Uterus (tissue), 2 donors: ENCODE measurements around the gene GALNT2.

Source experiments
- POLR2A ChIP-seq, 2 donors: fragments of 450-650 bp; IDR thresholded peaks; one replicate each; pipeline ENCODE4 v1.6.1; 2016; ENCODE audit warnings: antibody characterized with exemption in 2 of 2, mild to moderate bottlenecking in 1 of 2, moderate library complexity in 1 of 2
- TF ChIP-seq, protein P1 (sequence below), 4 experiments: fragments of 200-600 bp in 2 of 4; fragments of 450-650 bp in 2 of 4; sonication (generic) in 2 of 4; IDR thresholded peaks; one replicate each; pipeline ENCODE4 v1.5.1; 2016 to 2019; ENCODE audit warnings: antibody characterized with exemption in 4 of 4, mild to moderate bottlenecking in 2 of 4, moderate library complexity in 1 of 4

DNA sequence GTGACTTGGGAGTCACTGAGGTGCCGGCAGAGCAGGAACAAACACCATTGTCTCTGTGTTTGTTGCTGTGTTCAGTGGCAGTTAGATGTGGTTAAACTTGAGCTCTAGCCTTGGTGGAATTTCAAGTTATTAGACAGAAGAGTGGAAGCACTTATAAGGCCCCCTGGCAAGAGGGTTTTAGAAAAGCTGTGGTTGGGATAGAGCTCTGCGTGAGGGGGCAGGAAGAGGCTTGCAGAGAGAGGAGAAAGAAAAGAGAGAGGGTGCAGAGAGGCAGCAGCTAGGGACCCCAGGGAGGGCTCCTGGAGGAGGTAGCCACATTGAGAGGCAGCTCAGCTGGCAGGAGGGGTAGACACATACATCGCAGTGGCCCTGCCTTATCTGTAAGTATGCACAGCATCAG lies 128.2 kb downstream of the GALNT2 start:
- TF ChIP-seq POLR2A (IDR thresholded peaks at IDR 0.05) = no peak
- TF ChIP-seq, protein P1, sequence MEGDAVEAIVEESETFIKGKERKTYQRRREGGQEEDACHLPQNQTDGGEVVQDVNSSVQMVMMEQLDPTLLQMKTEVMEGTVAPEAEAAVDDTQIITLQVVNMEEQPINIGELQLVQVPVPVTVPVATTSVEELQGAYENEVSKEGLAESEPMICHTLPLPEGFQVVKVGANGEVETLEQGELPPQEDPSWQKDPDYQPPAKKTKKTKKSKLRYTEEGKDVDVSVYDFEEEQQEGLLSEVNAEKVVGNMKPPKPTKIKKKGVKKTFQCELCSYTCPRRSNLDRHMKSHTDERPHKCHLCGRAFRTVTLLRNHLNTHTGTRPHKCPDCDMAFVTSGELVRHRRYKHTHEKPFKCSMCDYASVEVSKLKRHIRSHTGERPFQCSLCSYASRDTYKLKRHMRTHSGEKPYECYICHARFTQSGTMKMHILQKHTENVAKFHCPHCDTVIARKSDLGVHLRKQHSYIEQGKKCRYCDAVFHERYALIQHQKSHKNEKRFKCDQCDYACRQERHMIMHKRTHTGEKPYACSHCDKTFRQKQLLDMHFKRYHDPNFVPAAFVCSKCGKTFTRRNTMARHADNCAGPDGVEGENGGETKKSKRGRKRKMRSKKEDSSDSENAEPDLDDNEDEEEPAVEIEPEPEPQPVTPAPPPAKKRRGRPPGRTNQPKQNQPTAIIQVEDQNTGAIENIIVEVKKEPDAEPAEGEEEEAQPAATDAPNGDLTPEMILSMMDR (IDR thresholded peaks at IDR 0.05) = no peak
